Peyer's patch (tissue), 4 donors: ENCODE results near the gene CD27. TPM values are rescaled to one million over a fixed set of nuclear protein-coding genes. Genes with fewer than 3 reads are reported as not detected.

Experiments
- DNase-seq, 3 donors: peaks; one replicate each; pipeline ENCODE4 v3.0.0-alpha.2; 2017 to 2019
- H3K27ac ChIP-seq, 4 donors: fragments of 200-600 bp; sonication (generic); one replicate each; pipeline ENCODE4 v1.5.1; 2016 to 2019
- H3K27me3 ChIP-seq, 2 donors: fragments of 200-600 bp; sonication (generic); one replicate each; pipeline ENCODE4 v1.5.1; 2019
- H3K36me3 ChIP-seq, 3 donors: fragments of 200-600 bp; sonication (generic); one replicate each; pipeline ENCODE4 v1.5.1; 2016 to 2019
- H3K4me1 ChIP-seq, 4 donors: fragments of 200-600 bp; sonication (generic); one replicate each; pipeline ENCODE4 v1.5.1; 2016 to 2019
- H3K4me3 ChIP-seq, 4 donors: fragments of 200-600 bp; sonication (generic); 1 replicate in 3 of 4; 2 replicates in 1 of 4; pipeline ENCODE4 v1.5.1; 2016 to 2019; ENCODE audit warnings: mild to moderate bottlenecking in 1 of 4
- H3K9me3 ChIP-seq, 4 donors: fragments of 200-600 bp; sonication (generic); one replicate each; pipeline ENCODE4 v1.5.1; 2016 to 2019; ENCODE audit warnings: mild to moderate bottlenecking in 1 of 4
- POLR2A ChIP-seq, 2 donors: fragments of 450-650 bp; IDR thresholded peaks; one replicate each; pipeline ENCODE4 v1.5.1; 2017; ENCODE audit warnings: antibody characterized with exemption in 2 of 2, mild to moderate bottlenecking in 2 of 2, moderate library complexity in 2 of 2
- total RNA-seq, 4 donors: library from RNA; depleted of rRNA; stranded (reverse); fragments of >200 nt; gene quantifications; one replicate each; pipeline ENCODE4 v1.1.0, GENCODE V29; 2016
- TF ChIP-seq, protein P1 (sequence below), 6 experiments: fragments of 450-650 bp in 4 of 6; fragments of 200-600 bp in 2 of 6; sonication (generic) in 1 of 6; IDR thresholded peaks; one replicate each; pipeline ENCODE4 v1.5.1; 2017 to 2019; ENCODE audit warnings: antibody characterized with exemption in 6 of 6, mild to moderate bottlenecking in 3 of 6, moderate library complexity in 1 of 6

The CD27 gene
- total RNA-seq, 4 donors from 2014 or later, result 1.0 to 20.6 (median 2.3) TPM

DNA sequence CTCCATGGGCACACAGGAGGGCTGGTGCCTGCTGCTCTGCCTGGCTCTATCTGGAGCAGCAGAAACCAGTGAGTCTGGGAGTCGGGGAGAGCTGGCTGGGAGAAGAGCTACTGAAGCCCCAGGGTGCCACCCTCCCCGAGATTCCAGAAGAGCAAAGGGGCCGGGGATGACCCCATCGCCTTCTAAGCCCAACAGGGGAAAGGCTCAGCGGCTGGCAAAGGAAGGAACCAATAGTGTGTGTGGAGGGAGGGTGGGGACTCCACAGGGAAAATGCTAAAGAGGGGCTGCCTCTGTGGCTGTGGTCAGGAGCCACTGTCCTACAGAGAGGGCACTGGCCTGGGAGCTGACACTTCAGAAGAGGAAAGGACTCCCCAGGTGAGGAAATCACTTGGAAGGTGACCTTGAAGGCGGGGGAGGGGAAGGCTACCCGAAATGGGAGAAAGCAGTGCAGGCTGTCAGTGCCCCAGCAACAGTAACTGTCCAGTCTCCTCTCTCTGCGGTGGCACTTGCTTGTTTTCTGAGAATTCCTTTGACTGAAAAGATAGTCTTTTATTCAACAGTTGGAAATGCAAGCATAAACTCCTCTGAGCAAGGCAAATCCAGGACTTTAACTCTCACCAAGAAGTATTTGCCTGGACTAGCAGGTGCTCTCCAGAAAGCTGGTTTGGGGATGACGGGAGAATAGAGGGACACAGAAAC lies 7.6 kb downstream of the CD27 start:
- H3K27me3 ChIP-seq, result no peaks in the 10 kb centered on the region
- H3K4me3 ChIP-seq, result peak overlapping the region; percentile 53 to 79 (median 66)
- H3K27ac ChIP-seq, result peak overlapping the region; percentile 89 to 98 (median 94)
- peaks cover 0 to 24% (median 15%) of the 10 kb centered on the region in 4 donors for H3K4me1 ChIP-seq
- peak; percentile 41 to 76 (median 70) for DNase-seq
- H3K9me3 ChIP-seq, result no peaks in the 10 kb centered on the region
- peak; percentile 3 to 21 for TF ChIP-seq POLR2A (IDR thresholded peaks at IDR 0.05)
- TF ChIP-seq, protein P1, sequence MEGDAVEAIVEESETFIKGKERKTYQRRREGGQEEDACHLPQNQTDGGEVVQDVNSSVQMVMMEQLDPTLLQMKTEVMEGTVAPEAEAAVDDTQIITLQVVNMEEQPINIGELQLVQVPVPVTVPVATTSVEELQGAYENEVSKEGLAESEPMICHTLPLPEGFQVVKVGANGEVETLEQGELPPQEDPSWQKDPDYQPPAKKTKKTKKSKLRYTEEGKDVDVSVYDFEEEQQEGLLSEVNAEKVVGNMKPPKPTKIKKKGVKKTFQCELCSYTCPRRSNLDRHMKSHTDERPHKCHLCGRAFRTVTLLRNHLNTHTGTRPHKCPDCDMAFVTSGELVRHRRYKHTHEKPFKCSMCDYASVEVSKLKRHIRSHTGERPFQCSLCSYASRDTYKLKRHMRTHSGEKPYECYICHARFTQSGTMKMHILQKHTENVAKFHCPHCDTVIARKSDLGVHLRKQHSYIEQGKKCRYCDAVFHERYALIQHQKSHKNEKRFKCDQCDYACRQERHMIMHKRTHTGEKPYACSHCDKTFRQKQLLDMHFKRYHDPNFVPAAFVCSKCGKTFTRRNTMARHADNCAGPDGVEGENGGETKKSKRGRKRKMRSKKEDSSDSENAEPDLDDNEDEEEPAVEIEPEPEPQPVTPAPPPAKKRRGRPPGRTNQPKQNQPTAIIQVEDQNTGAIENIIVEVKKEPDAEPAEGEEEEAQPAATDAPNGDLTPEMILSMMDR (IDR thresholded peaks at IDR 0.05), result no peak
- peaks cover 0 to 36% (median 0%) of the 10 kb centered on the region in 3 donors for H3K36me3 ChIP-seq

DNA sequence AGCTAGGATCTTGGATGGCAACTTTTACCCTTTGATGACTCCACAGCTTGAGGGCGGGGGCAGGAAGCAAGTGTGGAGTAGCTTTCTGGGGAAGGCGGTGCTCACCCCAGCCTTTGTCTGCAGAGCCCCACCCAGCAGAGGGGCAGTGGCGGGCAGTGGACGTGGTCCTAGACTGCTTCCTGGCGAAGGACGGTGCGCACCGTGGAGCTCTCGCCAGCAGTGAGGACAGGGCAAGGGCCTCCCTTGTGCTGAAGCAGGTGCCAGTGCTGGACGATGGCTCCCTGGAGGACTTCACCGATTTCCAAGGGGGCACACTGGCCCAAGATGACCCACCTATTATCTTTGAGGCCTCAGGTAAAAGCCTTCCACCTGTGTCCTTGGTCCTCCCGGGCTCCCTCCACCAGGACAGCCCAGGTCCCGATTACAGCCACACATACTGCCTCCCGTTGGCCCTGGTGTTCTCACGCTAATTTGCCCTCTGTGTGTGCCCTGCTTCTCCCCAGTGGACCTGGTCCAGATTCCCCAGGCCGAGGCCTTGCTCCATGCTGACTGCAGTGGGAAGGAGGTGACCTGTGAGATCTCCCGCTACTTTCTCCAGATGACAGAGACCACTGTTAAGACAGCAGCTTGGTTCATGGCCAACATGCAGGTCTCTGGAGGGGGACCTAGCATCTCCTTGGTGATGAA lies 8.3 kb downstream of the CD27 start:
- Histone ChIP-seq H3K4me3 (peak overlapping the region; percentile 53 to 79 (median 66)), H3K27ac (peak overlapping the region; percentile 89 to 98 (median 94)), H3K36me3 (peaks cover 0 to 36% (median 0%) of the 10 kb centered on the region in 3 donors), H3K9me3 (no peaks in the 10 kb centered on the region), H3K27me3 (no peaks in the 10 kb centered on the region), H3K4me1 (peaks cover 0 to 24% (median 15%) of the 10 kb centered on the region in 4 donors)
- DNase-seq, result peak; percentile 60 to 79 (median 66)
- peak in 1 of 2 donors; percentile 0 for TF ChIP-seq POLR2A (IDR thresholded peaks at IDR 0.05)
- TF ChIP-seq, protein P1 (IDR thresholded peaks at IDR 0.05), result no peak

DNA sequence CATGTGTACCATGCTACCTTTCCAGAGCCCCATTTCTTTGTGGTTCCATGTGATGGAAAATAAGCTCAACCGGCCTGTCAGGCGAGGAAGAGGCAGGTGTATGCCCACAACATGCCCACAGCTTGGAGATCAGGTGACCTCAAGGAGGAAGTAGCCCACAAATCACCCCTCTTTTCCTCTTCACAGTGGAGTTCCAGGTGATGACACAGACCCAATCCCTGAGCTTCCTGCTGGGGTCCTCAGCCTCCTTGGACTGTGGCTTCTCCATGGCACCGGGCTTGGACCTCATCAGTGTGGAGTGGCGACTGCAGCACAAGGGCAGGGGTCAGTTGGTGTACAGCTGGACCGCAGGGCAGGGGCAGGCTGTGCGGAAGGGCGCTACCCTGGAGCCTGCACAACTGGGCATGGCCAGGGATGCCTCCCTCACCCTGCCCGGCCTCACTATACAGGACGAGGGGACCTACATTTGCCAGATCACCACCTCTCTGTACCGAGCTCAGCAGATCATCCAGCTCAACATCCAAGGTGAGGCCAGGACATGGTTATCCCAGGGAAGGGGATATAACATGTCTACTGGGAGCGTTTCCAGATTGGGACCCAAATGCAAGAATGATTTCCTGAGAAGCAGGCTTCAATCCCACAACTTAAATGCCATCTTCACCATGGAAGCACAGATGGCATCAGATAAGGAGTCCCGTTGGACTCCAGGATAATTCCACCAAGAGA lies 12.6 kb downstream of the CD27 start:
- TF ChIP-seq, protein P1 (IDR thresholded peaks at IDR 0.05), result no peak
- TF ChIP-seq POLR2A (IDR thresholded peaks at IDR 0.05), result no peak
- peak overlapping the region in 1 of 4 donors; percentile 20 for H3K27ac ChIP-seq
- no peaks in the 10 kb centered on the region for H3K27me3 ChIP-seq
- peaks cover 0 to 27% (median 18%) of the 10 kb centered on the region in 4 donors for H3K4me1 ChIP-seq
- H3K4me3 ChIP-seq, result no peak overlapping the region
- peaks cover 0 to 76% (median 0%) of the 10 kb centered on the region in 3 donors for H3K36me3 ChIP-seq
- no peaks in the 10 kb centered on the region for H3K9me3 ChIP-seq
- DNase-seq, result peak in 2 of 3 donors; percentile 30 to 44

DNA sequence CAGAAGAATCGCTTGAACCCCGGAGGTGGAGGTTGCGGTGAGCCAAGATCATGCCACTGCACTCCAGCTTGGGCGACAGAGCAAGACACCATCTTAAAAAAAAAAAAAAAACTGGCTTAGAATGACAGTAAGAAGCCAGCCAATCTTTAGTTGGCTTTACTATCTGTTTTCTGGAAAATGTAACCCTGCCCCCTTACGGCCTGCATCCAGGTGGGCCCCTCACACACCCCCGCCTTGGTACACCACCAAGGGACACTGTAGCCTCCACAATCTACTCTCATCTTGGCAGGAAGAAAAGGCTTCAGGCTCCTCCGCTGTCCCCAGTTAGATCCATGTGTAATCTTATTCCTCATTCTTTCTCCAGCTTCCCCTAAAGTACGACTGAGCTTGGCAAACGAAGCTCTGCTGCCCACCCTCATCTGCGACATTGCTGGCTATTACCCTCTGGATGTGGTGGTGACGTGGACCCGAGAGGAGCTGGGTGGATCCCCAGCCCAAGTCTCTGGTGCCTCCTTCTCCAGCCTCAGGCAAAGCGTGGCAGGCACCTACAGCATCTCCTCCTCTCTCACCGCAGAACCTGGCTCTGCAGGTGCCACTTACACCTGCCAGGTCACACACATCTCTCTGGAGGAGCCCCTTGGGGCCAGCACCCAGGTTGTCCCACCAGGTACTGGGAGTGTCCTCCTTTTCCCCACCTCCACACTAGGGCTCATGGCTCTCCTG lies 13.7 kb downstream of the CD27 start:
- Histone ChIP-seq H3K36me3 (peaks cover 0 to 86% (median 0%) of the 10 kb centered on the region in 3 donors), H3K9me3 (no peaks in the 10 kb centered on the region), H3K4me3 (no peak overlapping the region), H3K27me3 (no peaks in the 10 kb centered on the region), H3K27ac (peak overlapping the region in 1 of 4 donors; percentile 83), H3K4me1 (peaks cover 0 to 35% (median 20%) of the 10 kb centered on the region in 4 donors)
- DNase-seq, result peak in 1 of 3 donors; percentile 40
- TF ChIP-seq, protein P1 (IDR thresholded peaks at IDR 0.05), result no peak
- TF ChIP-seq POLR2A (IDR thresholded peaks at IDR 0.05), result no peak

DNA sequence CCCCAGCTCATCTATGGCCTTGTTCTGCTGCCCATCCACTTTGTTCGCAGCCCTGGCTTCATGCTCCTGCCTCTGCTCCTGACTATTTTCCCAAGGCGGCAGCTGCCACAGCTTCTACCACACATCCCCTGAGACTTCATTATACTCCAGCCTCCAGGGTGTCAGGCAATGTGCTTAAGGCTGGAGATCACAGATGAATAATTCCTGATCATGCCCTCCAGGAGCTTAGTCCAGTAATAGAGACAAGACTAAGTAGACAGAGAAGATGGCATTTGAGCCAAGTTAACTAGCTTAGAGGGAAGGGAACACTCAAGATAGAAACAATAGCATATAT lies 14.2 kb downstream of the CD27 start:
- Histone ChIP-seq H3K27me3 (no peaks in the 10 kb centered on the region), H3K9me3 (no peaks in the 10 kb centered on the region), H3K27ac (peak overlapping the region in 1 of 4 donors; percentile 83), H3K4me3 (no peak overlapping the region), H3K4me1 (peaks cover 0 to 38% (median 24%) of the 10 kb centered on the region in 4 donors), H3K36me3 (peaks cover 0 to 85% (median 0%) of the 10 kb centered on the region in 3 donors)
- TF ChIP-seq POLR2A (IDR thresholded peaks at IDR 0.05), result no peak
- TF ChIP-seq, protein P1 (IDR thresholded peaks at IDR 0.05), result no peak
- DNase-seq, result peak in 1 of 3 donors; percentile 12
